Keratinocyte (primary cell): ENCODE results near the gene NOX4. TPM values are rescaled to one million over a fixed set of nuclear protein-coding genes. Genes with fewer than 3 reads are reported as not detected.
"Not testable (repeated sequence)": the region's sequence is repeated elsewhere in the genome, so short reads cannot be mapped to it uniquely, and the experiment has no call there.

Source experiments
- DNase-seq: peaks from one replicate; pipeline ENCODE4 v3.0.0-alpha.2; 2011; ENCODE audit warnings: low read depth, missing footprints, low spot score
- FAIRE-seq: peaks from 2 replicates; lab custom pipeline; 2011; peaks lifted over from hg19 to GRCh38; lab: Jason Lieb, UNC
- H2AFZ ChIP-seq: 2 replicates; pipeline ENCODE4 v1.6.0; 2012; ENCODE audit warnings: low read length, control low read depth, inconsistent platforms; ENCODE audit not compliant: control insufficient read depth
- H3K27ac ChIP-seq: 2 replicates; pipeline ENCODE4 v1.5.1; 2011; ENCODE audit warnings: low read length; ENCODE audit not compliant: control insufficient read depth, insufficient read depth
- H3K27me3 ChIP-seq: 3 replicates; pipeline ENCODE4 v1.6.0; 2011; ENCODE audit warnings: low read length; ENCODE audit not compliant: control insufficient read depth, insufficient read depth; ENCODE audit errors: extremely low read depth
- H3K36me3 ChIP-seq, 2 experiments: 2 replicates in 1 of 2; 3 replicates in 1 of 2; pipeline ENCODE4 v1.5.1; 2011; ENCODE audit warnings: low read length in 2 of 2, mild to moderate bottlenecking in 1 of 2; ENCODE audit not compliant: control insufficient read depth in 2 of 2, insufficient read depth in 2 of 2; ENCODE audit errors: extremely low read depth in 1 of 2
- H3K4me1 ChIP-seq: 3 replicates; pipeline ENCODE4 v1.5.1; 2011; ENCODE audit warnings: low read length; ENCODE audit not compliant: control insufficient read depth, insufficient read depth; ENCODE audit errors: extremely low read depth
- H3K4me2 ChIP-seq: 3 replicates; pipeline ENCODE4 v1.6.0; 2011; ENCODE audit warnings: low read depth, low read length; ENCODE audit not compliant: control insufficient read depth, insufficient read depth; ENCODE audit errors: extremely low read depth
- H3K4me3 ChIP-seq, 3 experiments: fragments of 200-600 bp in 1 of 3; sonication (generic) in 1 of 3; 2 replicates in 2 of 3; 3 replicates in 1 of 3; pipeline ENCODE4 v1.5.1; 2011 to 2016; ENCODE audit warnings: low read length in 3 of 3, mild to moderate bottlenecking in 3 of 3, control low read depth in 2 of 3, inconsistent platforms in 1 of 3, low read depth in 1 of 3, mixed read lengths in 1 of 3, mixed run types in 1 of 3, moderate library complexity in 1 of 3; ENCODE audit not compliant: control insufficient read depth in 2 of 3, insufficient read depth in 2 of 3; ENCODE audit errors: extremely low read depth in 1 of 3
- H3K79me2 ChIP-seq: 2 replicates; pipeline ENCODE4 v1.6.0; 2012; ENCODE audit warnings: low read length; ENCODE audit not compliant: control insufficient read depth, insufficient read depth
- H3K9ac ChIP-seq: 3 replicates; pipeline ENCODE4 v1.6.0; 2011; ENCODE audit warnings: low read length; ENCODE audit not compliant: control insufficient read depth, insufficient read depth; ENCODE audit errors: extremely low read depth
- H3K9me1 ChIP-seq: 3 replicates; pipeline ENCODE4 v1.6.0; 2011; ENCODE audit warnings: low read length; ENCODE audit not compliant: control insufficient read depth, insufficient read depth; ENCODE audit errors: extremely low read depth
- H3K9me3 ChIP-seq: 2 replicates; pipeline ENCODE4 v1.5.1; 2012; ENCODE audit warnings: low read depth, low read length; ENCODE audit not compliant: control insufficient read depth
- H4K20me1 ChIP-seq: 3 replicates; pipeline ENCODE4 v1.6.0; 2011; ENCODE audit warnings: low read length; ENCODE audit not compliant: control insufficient read depth, insufficient read depth; ENCODE audit errors: extremely low read depth
- EZH2 ChIP-seq: IDR thresholded peaks from one replicate; pipeline ENCODE4 v1.6.1; 2012; ENCODE audit warnings: inconsistent platforms, mild to moderate bottlenecking, low read length, moderate library complexity
- dilution Hi-C: fragments of 300-500 bp; cut with MboI; formaldehyde crosslinking; loops from one replicate; pipeline ENCODE4 v1.7.0; 2020; ENCODE audit warnings: low sequenced_read_pairs; ENCODE audit not compliant: extremely low pct_ligation_motif_present
- polyA plus RNA-seq, 5 experiments: library from polyadenylated mRNA; depleted of rRNA in 3 of 5; stranded (reverse) in 3 of 5; stranded (forward) in 1 of 5; unstranded in 1 of 5; fragments of >200 nt; gene quantifications; 1 replicate in 1 of 5; 2 replicates in 3 of 5; 3 replicates in 1 of 5; pipeline versions ENCODE4 v1.2.1 to v1.2.3, GENCODE V29; 2011 to 2012; ENCODE audit warnings: missing spikeins in 2 of 5, low read depth in 1 of 5, low replicate concordance in 1 of 5
- TF ChIP-seq, protein P1 (sequence below), 3 experiments: IDR thresholded peaks in 1 of 3; conservative IDR thresholded peaks in 1 of 3; optimal IDR thresholded peaks in 1 of 3; 2 replicates in 2 of 3; 3 replicates in 1 of 3; pipeline versions ENCODE3 to v1.5.1; 2011; ENCODE audit warnings: low read length in 3 of 3, mild to moderate bottlenecking in 3 of 3, moderate library complexity in 2 of 3, control low read depth in 1 of 3, inconsistent platforms in 1 of 3; ENCODE audit not compliant: insufficient read depth in 2 of 3; ENCODE audit errors: extremely low read depth in 1 of 3

NOX4 gene
- polyA plus RNA-seq, 1 donor (not counting 4 experiments of a cell fraction or from before 2014, with no cell fraction given) = not detected

DNA sequence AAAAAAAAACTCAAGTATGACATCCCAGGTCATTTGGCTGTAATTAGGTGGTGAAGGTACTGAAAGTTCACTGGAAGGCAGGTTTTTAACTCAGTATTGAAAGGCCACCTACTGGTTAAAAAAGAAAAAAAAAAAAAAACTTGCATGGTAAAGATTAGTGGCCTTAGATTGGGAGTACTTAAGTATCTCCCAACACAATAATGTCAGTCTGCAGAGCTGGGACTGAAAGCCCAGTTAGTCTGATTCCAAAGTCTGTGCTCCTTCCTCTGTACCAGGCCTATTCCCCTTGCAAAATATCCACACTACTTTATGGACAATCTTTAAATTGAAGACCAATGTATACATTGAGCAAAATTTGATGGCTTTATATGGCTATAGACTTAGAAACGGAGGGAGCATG is 85.5 kb downstream of the NOX4 start:
- DNase-seq (no peak), FAIRE-seq (peak; percentile 29)
- H3K27me3 ChIP-seq = no peaks in the 10 kb centered on the region
- H3K9ac ChIP-seq = no peak overlapping the region
- no peaks in the 10 kb centered on the region for H3K36me3 ChIP-seq
- TF ChIP-seq, protein P1, sequence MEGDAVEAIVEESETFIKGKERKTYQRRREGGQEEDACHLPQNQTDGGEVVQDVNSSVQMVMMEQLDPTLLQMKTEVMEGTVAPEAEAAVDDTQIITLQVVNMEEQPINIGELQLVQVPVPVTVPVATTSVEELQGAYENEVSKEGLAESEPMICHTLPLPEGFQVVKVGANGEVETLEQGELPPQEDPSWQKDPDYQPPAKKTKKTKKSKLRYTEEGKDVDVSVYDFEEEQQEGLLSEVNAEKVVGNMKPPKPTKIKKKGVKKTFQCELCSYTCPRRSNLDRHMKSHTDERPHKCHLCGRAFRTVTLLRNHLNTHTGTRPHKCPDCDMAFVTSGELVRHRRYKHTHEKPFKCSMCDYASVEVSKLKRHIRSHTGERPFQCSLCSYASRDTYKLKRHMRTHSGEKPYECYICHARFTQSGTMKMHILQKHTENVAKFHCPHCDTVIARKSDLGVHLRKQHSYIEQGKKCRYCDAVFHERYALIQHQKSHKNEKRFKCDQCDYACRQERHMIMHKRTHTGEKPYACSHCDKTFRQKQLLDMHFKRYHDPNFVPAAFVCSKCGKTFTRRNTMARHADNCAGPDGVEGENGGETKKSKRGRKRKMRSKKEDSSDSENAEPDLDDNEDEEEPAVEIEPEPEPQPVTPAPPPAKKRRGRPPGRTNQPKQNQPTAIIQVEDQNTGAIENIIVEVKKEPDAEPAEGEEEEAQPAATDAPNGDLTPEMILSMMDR (optimal IDR thresholded peaks at IDR 0.05 in 1 of 3, IDR thresholded peaks at IDR 0.05 in 1 of 3, conservative IDR thresholded peaks at IDR 0.05 in 1 of 3; ENCODE audit: extremely low read depth in 1 of 3, insufficient read depth in 2 of 3, low read length in 3 of 3) = peak in 1 of 3 experiments; percentile 18
- no peak for TF ChIP-seq EZH2
- no peaks in the 10 kb centered on the region for H3K9me1 ChIP-seq
- H3K4me3 ChIP-seq = no peak overlapping the region
- dilution Hi-C loops = no loop called here
- H3K4me2 ChIP-seq = no peak overlapping the region
- no peak overlapping the region for H3K27ac ChIP-seq
- H3K4me1 ChIP-seq = no peaks in the 10 kb centered on the region
- H2AFZ ChIP-seq = no peak overlapping the region
- H3K9me3 ChIP-seq = no peaks in the 10 kb centered on the region
- H4K20me1 ChIP-seq = no peaks in the 10 kb centered on the region
- H3K79me2 ChIP-seq = no peaks in the 10 kb centered on the region

DNA sequence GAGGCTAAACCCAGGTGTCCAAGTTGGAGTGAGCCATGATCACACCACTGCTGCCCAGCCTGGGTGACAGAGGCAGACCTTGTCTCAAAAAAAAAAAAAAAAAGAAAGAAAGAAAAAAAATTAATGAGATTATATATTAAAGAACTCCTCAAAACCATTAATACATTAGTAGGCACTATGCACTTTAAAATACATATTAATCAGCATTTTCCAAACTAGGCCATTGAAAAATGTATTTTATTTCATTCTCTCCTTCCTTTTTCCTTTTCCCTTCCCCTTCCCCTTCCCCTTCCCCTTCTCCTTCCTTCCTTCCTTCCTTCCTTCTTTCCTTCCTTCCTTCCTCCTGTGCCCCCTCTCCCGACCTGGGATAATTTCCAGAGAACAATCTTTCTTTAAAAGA is 99.5 kb downstream of the NOX4 start:
- H2AFZ ChIP-seq = not testable (repeated sequence)

DNA sequence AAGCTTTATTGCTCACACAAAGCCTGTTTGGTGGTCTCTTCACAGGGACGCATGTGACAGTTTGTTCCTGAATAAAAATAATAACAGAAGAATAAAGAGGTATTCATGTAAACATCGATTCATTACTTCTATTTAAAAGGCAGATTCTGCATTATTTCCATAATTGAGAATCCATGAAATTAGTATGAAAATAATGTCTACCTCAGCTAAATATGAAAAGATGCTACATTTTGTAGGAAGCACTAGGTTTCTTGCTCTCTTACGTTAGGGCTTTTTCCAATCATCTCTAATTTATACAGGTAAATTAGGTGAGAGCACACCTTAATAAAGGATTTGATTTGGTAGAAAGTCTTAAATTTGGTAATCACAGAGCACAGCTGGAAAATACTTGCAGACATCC is 103.7 kb downstream of the NOX4 start:
- H2AFZ ChIP-seq, H3K4me1 ChIP-seq, DNase-seq, H3K36me3 ChIP-seq, H3K9ac ChIP-seq, H3K9me1 ChIP-seq, H3K4me3 ChIP-seq, H3K79me2 ChIP-seq, dilution Hi-C loops, H4K20me1 ChIP-seq, H3K27ac ChIP-seq, H3K4me2 ChIP-seq, H3K9me3 ChIP-seq, H3K27me3 ChIP-seq, FAIRE-seq: not testable (repeated sequence)

More for the DNA sequence above, 99.5 kb downstream of the NOX4 start:
- FAIRE-seq, H3K9me1 ChIP-seq, H3K79me2 ChIP-seq, H3K27me3 ChIP-seq, H3K4me2 ChIP-seq, DNase-seq, H3K9ac ChIP-seq, H3K4me3 ChIP-seq, dilution Hi-C loops, H4K20me1 ChIP-seq, H3K36me3 ChIP-seq, H3K4me1 ChIP-seq, H3K27ac ChIP-seq, H3K9me3 ChIP-seq: not testable (repeated sequence)

DNA sequence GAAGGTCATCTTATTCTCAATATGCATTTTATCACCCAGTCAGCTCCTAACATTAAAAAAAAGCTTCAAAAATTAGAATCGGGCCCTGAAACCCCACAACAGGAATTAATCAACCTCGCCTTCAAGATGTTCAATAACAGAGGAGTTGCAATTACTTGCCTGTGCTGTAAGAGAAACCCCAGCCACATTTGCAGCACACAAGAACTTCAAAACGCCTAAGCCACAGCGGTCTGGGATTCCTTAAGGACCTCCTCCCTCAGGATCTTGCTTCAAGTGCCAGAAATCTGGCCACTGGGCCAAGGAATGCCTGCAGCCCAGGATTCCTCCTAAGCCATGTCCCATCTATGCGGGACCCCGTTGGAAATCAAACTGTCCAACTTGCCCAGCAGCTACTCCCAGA is 108.2 kb downstream of the NOX4 start:
- H3K4me3 ChIP-seq, FAIRE-seq, H4K20me1 ChIP-seq, H3K79me2 ChIP-seq, H3K36me3 ChIP-seq, H3K9me3 ChIP-seq, H3K27ac ChIP-seq, H2AFZ ChIP-seq, H3K4me2 ChIP-seq, H3K9ac ChIP-seq, dilution Hi-C loops, H3K9me1 ChIP-seq, DNase-seq, H3K27me3 ChIP-seq: not testable (repeated sequence)
- H3K4me1 ChIP-seq = peaks cover 23% of the 10 kb centered on the region
